NCI-H2196 treated with DMSO at 0.1 percent for 48 hours (cell line): ENCODE results near the gene LAMB1.

Experiments
- DNase-seq: peaks from one replicate; lab custom pipeline; 2025; ENCODE audit not compliant: unreplicated experiment; lab: John Stamatoyannopoulos, UW

Gene LAMB1

DNA sequence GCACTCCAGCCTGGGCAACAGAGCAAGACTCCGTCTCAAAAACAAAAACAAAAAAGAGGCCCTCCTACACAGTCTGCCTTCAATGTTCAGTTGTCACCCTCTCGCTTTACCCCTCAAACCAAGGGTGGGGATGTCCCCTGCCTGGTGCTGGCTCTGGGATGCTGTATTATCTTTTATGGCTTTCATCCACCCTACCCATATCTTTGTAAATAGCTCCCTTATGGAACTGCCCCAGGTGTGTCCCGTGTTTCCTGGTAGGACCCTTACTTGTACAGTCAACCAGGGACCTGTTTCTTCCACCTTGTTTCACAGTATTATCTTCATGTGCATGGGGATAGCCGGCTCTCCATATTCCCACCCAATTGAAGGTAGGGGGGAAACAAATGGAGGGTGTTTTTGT is 15.7 kb upstream of the LAMB1 start:
- no peak for DNase-seq

DNA sequence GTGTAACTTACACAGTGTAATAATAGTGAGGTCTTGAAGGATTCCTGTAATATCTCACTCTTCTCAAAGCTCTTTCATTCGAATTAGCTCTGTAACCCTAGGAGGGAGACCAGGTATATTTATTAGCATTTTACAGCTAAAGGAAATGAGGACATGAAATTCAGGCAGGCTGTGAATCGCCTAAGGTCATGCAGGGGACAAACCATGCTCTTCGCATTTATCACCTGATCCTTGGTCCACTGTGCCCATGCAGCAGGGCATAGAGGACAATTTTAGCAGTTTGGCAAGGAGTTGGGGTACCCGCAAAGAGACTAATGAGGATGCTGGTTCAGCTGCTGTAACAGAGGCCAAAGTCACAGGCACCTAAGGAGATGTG is 14.8 kb upstream of the LAMB1 start:
- no peak for DNase-seq

DNA sequence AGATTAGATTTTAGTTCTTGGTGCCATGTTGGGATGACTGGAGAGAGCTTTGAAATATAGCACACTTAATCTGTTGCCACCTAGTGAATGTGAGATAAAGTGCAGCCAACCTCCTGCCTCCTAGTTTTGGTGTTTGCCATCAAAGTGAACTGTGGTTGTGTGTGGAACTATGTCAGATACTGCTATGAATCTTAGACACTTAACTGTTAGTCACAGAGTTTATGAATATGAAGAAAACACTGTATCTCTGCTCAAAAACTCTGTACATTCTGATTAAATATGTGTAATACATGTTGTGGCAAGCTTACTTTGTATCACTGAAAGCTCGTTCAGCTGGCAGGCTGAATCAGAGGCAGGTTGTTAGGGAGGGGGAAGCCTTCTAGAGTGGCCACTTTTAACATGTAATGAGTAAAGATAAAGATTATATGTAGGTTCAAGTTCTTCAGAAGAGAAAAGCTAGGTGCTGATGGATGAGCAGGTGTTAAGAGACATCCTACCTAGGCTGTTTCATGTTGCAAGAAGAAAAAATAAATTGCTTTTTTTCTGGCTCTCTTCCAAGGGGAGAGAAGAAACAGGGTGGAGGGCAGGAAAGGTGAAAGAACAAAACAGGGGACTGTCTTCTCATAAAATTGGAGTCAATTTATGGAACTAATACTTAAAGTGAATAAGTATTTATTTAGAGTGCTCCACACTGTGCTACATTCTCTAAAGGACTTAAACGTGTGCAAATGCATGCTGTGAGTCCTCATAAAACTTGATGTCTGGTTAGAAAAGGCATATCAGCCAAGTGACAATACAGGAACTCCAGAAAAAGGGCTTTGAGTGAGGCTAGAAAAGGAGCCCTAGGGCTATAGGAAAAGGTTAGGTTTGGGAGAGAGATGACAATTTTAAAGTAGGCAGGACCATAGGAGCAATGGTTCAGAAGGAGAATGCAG is 14.1 kb upstream of the LAMB1 start:
- DNase-seq, result peak; percentile 16

DNA sequence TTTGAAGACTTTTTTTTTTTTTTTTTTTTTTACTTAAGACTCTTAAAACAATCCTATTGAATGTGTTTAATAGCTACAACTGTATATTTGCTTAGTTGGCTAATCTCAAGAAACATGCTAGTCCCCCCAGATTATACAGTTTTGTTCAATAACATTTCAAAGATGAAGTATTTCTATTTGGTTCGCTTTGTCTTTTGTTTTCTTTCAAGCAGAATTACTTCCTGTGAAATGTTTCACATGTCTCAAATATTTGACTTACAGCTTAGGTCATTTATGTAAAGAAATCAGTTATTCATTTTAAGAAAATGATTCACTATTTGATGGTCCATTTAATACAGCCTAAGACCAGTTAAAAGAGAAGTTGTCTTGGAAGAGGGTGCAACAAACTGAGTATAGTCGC is 12.8 kb upstream of the LAMB1 start:
- DNase-seq, result no peak

DNA sequence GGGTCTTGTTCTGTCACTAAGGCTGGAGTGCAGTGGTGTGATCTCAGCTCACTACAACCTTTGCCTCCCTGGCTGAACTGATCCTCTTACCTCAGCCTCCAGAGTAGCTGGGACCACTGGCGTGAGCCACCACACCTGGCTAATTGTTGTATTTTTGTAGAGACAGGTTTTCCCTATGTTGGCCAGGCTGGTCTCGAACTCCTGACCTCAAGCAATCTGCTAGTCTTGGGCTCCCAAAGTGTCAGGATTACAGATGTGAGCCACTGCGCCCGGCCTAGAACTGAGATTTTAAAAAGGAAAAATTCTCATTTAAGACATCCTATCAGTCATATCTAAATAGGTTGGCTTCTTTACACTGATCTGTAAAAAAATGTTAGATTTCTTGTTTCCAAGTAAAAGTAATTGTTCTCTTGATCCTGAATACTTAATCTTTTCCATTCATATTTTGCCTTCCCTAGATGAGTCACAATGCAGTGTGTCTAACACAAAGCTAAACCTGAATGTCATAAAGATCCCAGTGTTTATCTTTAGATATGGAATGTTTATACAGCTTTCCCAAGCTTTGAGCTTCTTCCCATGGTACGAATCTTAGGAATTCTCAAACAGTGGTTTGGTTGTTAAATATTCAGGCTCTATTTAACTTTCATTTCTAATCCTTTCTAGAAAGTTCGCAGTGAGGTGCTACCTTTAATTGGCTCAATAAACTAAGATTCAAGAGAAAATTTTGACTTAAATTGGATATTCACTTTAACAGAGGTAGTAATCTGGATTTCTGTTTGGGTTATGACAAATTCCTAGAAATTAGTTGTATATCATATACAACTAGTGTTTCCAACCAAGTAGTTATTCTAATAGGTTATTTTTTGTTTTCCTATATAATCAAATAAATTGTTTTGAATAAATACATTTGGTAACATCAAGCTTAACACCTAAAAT is 12.1 kb upstream of the LAMB1 start:
- no peak for DNase-seq

DNA sequence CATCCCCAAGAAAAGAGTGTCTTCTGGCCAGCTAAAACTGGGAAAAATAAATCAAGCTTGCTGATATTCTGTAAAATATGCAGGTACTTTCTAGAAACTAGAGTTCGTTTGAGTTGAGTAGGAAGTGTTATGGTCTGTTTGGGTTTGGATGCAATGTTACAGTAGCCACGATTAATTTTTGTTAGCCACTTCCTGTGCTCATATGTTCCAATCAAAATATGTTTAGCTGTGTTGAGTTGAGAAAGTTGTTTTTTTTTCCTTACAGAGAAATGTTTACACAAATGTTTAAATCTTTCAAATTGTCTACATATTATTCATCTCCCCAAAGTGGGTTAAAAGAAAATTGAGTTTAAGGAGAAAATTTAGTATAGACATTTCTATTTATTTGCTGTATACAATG is 11.3 kb upstream of the LAMB1 start:
- DNase-seq, result no peak

DNA sequence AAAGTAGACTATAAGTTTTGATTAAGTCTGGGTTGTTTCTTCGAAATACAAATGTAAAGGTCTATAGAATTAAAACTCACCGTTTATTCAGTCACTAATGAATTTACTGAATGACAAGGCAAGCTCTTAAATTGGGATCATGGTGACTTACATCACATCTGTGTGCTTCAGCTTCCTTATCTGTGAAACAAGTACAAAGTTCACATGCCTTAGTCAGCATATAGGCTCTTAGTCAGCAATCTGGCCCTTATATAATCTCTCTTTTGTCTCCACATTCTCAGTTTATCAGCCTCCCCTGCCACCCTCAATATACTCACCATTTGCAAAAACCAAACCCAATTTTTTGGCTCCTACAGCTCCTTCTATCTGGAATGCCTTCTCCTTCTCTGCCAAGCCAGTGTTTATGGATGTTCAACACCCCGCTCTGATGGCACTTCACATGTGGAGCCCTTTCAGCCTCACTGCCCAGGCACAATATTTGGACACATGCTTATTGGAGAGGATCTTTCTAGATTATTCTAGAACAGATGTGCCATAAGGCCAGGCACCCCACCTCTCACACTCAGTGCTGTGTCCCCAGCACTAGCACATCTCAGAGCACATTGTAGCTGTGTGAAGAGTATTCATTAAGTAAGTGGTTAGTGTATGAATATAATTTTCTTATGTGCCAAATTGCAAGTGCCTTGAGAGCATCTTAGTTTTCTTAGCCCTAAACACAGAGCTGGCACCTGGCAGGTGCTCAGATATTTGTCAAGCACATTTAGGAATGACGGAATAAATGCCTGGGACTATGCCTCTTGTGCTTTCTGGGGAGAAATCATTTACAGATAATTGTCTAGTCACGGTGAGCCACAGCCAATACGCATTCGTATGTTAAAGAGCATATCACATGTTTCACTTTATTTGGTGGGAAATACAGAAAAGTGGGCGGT is 9.8 kb upstream of the LAMB1 start:
- no peak for DNase-seq

DNA sequence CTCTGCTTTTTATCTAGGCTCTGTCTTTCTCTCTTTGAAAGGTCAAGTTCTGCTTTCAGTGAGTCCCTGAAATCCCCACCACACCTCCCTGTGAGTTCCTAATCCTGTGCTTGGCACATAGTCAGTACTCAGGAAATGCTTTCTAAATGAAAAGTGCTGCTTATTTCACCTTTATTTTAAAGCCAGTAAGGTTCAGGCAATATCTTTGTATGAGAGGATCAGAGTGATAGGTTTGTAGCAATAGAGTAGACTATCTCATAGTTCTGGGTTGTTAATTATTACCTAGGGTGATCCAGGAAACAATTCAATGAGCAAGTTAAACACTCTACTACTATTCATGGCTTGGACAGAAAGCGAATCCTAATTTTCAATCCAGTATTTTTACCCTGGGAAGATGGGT is 7.4 kb upstream of the LAMB1 start:
- no peak for DNase-seq

DNA sequence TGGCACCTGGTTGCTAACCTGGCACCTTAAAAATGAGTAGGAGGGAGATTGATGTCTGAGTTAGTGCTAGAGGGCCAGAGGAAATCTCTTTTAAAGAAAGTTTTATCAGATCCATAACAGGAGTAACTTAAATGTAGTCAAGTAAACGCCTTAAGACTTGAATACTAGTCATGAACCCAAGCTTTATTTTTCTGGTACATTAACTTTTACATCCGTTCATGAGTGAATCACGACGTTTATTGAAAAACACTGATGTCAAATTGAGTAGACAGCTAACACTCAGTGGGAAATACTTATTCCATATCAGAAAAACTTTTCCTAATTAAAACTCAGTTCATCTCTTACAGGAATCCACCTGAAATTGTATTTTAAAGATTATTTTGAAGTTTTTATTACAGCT is 6.9 kb upstream of the LAMB1 start:
- no peak for DNase-seq

DNA sequence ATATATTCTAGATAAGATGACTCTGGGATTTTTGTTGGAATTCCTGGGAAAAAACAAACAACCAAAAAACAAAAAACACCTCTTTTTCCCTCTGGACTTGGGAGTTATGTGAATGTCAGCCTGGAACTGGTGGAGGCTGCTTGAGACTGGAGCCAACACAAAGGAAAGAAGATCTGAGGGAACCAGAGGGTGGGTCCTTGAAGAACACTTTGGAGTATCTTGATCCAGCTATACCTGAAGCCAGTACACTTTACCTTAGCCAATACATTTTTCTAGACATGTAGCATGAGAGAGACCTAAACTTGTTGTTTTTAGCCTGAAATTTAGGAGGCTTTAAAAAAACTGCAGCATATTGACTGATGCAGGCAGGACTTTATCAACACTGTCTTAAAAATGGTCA is 5.9 kb upstream of the LAMB1 start:
- DNase-seq, result no peak

DNA sequence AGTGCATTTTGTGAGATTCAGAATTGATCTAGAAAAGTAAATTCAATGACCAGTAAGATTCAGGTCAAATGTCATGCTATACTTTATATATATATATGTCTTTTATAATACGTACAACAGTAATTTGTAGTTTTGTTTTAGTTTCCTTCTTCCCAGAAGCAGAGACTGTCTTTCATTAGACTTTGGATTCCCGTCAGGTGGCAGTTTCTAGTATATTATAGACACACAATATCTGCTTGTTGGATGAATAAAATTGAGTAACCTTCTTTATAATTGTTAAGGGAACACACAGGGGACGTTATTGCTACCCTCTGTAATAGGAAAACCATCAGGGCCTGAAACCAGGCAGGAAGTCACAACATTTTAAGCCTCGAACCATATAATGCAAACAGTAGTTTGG is 5.3 kb upstream of the LAMB1 start:
- no peak for DNase-seq

DNA sequence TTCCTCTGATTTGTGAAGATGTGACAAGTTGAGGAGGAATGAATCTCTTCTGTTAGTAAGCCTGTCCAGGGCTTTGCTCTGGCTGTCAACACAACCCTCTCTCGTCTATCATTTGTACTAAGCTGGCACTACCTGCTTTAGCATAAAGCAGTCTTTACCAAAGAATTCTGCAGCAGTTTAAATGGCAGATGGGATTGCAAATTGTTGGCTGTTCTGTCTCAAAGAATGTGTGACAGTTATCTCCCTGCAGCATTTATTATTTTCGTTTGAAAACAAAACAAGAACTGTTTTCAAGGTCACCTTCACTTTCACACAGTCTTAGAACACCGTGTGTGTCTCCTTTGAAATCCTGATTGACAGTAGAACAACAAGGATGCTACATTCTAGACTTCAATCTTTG is 4.8 kb upstream of the LAMB1 start:
- DNase-seq, result no peak

DNA sequence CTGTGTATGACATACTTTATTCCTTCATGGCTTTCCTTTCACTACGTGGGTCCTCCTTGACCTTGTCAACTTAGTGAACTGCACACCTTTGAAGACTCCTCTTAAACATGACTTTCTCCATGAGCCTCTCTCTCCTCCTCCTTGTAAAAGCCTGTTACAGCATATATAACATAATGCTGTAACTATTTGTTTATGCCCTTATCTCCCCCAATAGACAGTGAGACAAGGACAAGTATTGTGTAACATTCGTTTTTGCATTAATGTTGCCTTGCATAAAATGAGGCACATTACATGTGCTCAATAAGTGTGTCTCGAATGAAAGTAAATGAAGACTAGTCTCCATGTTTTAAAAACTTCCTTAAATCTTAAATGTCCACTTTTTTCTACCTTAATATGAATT is 4.3 kb upstream of the LAMB1 start:
- DNase-seq, result no peak

DNA sequence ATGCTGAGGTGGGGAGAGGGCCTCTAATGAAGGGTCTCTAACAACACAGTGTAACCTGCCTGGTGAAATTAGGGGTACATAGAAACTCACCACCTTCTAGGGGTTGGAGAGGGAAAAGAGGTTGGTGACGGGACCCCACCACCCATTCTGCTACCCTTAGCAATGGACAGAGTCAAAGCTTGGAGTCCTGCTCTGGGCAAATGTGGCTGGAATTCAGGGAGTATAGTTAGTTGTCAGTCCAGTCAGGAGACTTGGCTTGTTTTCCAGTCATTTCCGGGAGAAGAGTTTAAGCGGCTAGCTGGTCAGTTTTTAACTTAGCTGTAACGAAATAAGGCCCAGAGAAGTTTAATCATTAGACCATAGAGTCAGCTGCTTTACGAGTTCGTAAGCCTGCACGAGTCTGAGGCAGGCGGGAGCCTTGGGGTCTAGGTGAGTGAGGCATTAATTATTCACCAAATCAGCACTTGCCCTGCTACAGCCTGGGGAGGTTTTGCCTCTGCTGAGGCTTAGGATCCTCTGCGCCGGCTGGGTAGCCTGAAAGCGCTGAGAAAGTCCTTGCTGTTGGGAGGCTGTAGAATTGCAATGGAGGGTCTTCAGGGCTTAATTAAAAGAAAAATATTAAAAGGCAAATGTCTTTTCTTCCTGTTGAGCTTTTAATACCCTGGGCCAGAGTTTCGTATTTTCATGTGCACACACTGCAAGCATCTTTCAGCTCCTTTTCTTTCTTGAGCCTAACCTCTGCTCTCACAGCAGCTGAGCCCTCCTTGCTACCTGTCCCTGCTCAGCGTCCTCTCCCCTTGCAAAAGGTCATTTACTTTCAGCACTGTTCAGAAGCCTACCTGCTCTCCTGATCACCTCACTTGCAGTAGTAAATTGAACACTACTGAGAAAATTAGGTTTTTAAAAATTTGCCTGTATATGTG is 1.5 kb upstream of the LAMB1 start:
- no peak for DNase-seq

DNA sequence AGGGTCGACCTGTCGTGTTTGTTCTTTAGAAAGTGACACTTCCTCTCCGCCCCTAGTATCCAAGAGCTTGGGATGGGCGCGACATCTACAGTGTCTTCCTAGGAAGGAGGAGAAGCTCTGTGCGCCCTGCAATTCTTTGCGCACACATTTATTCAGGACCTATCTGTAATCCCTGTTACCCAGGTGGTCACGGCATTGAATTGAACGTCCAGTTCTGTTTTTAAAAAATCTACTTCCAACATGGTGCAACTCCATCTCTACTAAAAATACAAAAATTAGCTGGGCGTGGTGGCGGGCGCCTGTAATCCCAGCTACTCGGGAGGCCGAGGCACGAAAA is 606 bp upstream of the LAMB1 start:
- no peak for DNase-seq

DNA sequence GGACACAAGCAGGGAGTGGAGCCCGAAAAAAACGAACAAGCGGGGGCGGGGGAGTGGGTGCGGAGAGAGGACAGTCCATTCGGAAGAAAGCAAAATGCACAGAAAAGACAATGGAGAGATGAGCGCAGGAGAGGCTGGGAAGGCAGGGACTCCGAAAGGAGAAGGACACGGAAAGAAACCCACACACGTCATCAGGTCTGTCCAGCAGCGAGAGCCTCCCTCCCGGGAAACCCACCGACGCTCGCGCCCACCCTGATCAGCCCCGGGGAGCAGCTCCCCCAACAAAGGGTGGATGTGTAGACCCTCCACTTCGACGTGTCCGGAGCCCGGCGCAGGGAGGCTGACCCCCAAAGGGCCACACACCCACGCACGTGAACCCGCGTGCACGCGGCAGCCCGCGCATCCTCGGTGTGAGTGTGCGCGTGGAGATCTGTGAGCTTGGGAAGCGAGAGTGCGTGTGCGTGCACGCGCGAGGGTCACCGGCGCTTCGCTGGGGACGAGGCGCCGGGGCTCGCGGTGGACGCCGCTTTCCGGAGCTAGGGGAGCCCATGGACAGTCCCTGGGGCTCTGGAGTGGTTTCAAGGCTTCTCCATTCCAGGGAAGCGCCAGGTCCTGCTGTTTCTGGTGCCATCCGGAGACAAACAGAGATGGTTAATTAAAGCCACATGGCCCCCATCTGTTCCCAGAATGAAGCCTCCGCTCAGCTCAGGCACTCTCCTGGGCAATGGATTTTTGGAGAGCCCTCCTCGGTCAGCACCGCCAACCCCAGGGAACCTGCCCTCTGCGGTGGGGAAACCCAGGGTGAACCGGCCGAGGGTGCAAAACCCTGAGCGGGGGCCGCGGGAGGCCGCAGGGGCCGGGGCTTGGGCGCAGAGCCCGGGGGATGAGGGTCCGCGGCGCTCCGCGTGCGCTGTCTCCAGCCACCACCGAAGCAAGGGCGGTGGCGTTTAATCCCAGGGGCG is 916 bp downstream of the LAMB1 start:
- DNase-seq, result no peak

DNA sequence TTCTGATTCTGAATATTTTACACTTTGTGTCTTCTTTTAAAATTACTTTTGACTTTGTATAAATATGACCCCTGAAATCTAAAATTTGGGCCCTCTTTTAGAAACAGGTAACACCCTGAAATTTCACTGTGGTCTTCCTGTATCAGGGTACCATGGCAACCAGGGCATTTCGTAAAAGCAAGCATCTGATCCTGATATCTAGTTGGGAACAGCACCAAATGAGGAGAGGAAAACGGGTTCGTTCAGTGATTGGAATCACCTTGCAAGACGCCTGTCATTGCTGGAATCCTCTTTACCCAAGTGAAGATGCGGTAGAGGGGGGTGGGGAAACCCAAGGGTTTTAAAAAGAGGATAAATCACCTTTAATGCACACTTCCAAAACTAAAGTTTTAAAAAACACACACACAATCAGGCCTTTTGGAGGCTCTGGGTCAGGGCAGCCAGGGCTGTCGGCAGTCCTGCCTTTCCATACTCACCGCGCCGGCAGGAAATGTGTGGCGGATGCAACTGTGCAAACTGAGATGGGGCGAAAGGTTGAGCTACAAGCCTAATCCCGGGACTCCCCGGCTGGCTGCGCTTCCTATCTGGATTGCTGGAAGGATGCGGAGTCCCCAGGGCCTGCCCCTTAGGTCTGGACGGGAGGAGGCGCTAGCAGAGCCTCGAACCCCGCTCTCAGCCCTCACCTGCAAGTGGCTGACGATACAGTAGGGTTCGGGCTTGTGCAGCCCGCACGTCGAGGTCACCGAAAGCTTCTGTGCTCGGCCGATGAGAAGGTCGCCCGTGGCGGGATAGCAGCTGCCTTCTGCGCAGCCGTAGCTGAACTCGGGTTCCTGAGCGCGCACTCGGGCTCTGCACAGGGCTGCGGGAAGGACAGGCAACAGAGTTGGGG is 1.8 kb downstream of the LAMB1 start:
- DNase-seq, result no peak
